SH-SY5Y (cell line): Measurements from ENCODE around the gene CCDC88C.

Experiments used
- GATA2 ChIP-seq: IDR thresholded peaks from 2 replicates; pipeline ENCODE4 v1.6.1; 2011; ENCODE audit warnings: mild to moderate bottlenecking, low read depth, low read length
- GATA3 ChIP-seq: IDR thresholded peaks from 2 replicates; pipeline ENCODE4 v1.6.1; 2011; ENCODE audit warnings: low read depth, mild to moderate bottlenecking, low read length, moderate library complexity

GRCh38 chr14:91383439-91383838 is 34.2 kb downstream of the CCDC88C start:
- no peak for TF ChIP-seq GATA2
- no peak for TF ChIP-seq GATA3
